ENCODE results near the gene UBE2F.

Gene UBE2F

DNA sequence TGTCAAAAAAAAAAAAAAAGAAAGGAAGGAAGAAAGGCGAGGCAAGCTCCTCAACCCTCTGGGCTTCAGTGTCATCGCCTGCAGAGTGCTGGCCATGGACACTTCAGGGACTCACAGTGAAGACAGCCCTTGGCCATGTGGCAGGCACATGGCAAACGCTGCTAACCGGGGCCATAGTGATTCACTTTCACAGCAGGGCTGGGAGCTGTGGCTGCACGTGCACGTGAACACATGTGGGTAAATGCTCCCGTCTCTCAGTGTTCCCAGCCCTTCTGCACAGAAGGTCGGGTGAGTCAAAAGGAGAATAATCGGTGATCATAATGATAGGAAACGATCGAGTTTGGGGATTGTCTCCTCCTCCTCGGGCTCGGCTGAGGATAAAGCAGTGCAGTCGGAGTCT lies 46.1 kb upstream of the UBE2F start:
- no peaks in the 10 kb centered on the region for H3K27me3 ChIP-seq (ENCODE audit: insufficient read depth, poor library complexity, severe bottlenecking)
- no peak for TF ChIP-seq SPI1 (IDR thresholded peaks at IDR 0.05; ENCODE audit: borderline replicate concordance, low read depth)
- TF ChIP-seq, protein P1, sequence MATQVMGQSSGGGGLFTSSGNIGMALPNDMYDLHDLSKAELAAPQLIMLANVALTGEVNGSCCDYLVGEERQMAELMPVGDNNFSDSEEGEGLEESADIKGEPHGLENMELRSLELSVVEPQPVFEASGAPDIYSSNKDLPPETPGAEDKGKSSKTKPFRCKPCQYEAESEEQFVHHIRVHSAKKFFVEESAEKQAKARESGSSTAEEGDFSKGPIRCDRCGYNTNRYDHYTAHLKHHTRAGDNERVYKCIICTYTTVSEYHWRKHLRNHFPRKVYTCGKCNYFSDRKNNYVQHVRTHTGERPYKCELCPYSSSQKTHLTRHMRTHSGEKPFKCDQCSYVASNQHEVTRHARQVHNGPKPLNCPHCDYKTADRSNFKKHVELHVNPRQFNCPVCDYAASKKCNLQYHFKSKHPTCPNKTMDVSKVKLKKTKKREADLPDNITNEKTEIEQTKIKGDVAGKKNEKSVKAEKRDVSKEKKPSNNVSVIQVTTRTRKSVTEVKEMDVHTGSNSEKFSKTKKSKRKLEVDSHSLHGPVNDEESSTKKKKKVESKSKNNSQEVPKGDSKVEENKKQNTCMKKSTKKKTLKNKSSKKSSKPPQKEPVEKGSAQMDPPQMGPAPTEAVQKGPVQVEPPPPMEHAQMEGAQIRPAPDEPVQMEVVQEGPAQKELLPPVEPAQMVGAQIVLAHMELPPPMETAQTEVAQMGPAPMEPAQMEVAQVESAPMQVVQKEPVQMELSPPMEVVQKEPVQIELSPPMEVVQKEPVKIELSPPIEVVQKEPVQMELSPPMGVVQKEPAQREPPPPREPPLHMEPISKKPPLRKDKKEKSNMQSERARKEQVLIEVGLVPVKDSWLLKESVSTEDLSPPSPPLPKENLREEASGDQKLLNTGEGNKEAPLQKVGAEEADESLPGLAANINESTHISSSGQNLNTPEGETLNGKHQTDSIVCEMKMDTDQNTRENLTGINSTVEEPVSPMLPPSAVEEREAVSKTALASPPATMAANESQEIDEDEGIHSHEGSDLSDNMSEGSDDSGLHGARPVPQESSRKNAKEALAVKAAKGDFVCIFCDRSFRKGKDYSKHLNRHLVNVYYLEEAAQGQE (IDR thresholded peaks at IDR 0.05; ENCODE audit: insufficient replicate concordance, low read depth): no peak
- TF ChIP-seq POLR2AphosphoS5 (IDR thresholded peaks at IDR 0.05; ENCODE audit: low read depth): no peak
- no peak for TF ChIP-seq GABPA (IDR thresholded peaks at IDR 0.05; ENCODE audit: low read depth)
- TF ChIP-seq, protein P2, sequence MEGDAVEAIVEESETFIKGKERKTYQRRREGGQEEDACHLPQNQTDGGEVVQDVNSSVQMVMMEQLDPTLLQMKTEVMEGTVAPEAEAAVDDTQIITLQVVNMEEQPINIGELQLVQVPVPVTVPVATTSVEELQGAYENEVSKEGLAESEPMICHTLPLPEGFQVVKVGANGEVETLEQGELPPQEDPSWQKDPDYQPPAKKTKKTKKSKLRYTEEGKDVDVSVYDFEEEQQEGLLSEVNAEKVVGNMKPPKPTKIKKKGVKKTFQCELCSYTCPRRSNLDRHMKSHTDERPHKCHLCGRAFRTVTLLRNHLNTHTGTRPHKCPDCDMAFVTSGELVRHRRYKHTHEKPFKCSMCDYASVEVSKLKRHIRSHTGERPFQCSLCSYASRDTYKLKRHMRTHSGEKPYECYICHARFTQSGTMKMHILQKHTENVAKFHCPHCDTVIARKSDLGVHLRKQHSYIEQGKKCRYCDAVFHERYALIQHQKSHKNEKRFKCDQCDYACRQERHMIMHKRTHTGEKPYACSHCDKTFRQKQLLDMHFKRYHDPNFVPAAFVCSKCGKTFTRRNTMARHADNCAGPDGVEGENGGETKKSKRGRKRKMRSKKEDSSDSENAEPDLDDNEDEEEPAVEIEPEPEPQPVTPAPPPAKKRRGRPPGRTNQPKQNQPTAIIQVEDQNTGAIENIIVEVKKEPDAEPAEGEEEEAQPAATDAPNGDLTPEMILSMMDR (IDR thresholded peaks at IDR 0.05; ENCODE audit: insufficient read depth, low read length): no peak
- no peak overlapping the region for H3K4me3 ChIP-seq (replicated peaks; ENCODE audit: insufficient read depth, low read length)
- no peak overlapping the region for H3K27ac ChIP-seq (replicated peaks)
- DNase-seq (ENCODE audit: low read depth in 1 of 2, low spot score in 1 of 2): no peak

- Histone ChIP-seq H3K27ac (replicated peaks) (no peak overlapping the region), H3K4me3 (replicated peaks; ENCODE audit: insufficient read depth, low read length) (no peak overlapping the region), H3K27me3 (ENCODE audit: insufficient read depth, poor library complexity, severe bottlenecking) (no peaks in the 10 kb centered on the region)
- no peak for DNase-seq (ENCODE audit: low read depth in 1 of 2, low spot score in 1 of 2)
- TF ChIP-seq, protein P2 (IDR thresholded peaks at IDR 0.05; ENCODE audit: insufficient read depth, low read length): no peak
- no peak for TF ChIP-seq POLR2AphosphoS5 (IDR thresholded peaks at IDR 0.05; ENCODE audit: low read depth)
- TF ChIP-seq, protein P1 (IDR thresholded peaks at IDR 0.05; ENCODE audit: insufficient replicate concordance, low read depth): no peak
- no peak for TF ChIP-seq GABPA (IDR thresholded peaks at IDR 0.05; ENCODE audit: low read depth)
- TF ChIP-seq SPI1 (IDR thresholded peaks at IDR 0.05; ENCODE audit: borderline replicate concordance, low read depth): no peak
Observed at GRCh38 chr2:237921967-237922492, 44.8 kb upstream of the UBE2F start.

DNA sequence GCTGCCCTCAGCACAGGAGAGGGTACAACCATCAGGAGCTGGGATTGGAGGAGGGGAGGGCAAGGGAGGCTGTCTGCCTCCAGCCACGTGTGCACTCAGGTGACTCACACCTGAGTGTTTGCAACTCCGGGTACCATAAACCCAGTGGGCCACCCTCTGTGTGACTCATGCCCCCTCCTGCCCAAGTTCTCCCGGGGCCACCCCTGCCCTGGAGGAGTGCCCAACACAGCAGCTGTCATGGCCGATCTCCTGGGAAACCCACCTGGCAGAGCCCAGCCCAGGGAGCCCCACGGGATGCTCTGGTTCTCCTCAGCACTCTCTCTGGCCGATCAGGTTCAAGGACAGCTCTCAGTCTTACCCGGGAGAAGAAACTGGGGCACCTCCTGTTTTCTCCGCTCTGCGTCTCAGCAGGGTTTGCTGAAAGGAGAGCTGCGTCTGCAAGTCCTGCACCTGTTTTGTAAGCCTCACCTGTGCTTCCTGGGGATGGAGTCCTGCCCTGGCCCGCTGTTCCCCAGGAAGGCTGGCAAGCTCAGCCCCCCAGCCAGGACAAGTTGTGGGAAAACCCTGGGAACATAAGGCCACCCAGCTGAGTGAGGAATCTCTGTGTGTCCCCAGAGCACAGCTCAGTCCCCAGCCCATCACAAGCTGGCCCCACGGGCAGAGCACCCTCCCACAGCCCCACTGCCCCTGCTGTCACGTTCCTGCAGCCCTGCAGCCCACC lies 44.0 kb upstream of the UBE2F start:
- no peak overlapping the region for H3K27ac ChIP-seq (replicated peaks)
- H3K4me3 ChIP-seq (replicated peaks; ENCODE audit: insufficient read depth, low read length): no peak overlapping the region
- TF ChIP-seq POLR2AphosphoS5 (IDR thresholded peaks at IDR 0.05; ENCODE audit: low read depth) (no peak), SPI1 (IDR thresholded peaks at IDR 0.05; ENCODE audit: borderline replicate concordance, low read depth) (no peak), GABPA (IDR thresholded peaks at IDR 0.05; ENCODE audit: low read depth) (no peak)
- TF ChIP-seq, protein P1 (IDR thresholded peaks at IDR 0.05; ENCODE audit: insufficient replicate concordance, low read depth): no peak
- TF ChIP-seq, protein P2 (IDR thresholded peaks at IDR 0.05; ENCODE audit: insufficient read depth, low read length): no peak
- H3K27me3 ChIP-seq (ENCODE audit: insufficient read depth, poor library complexity, severe bottlenecking): no peaks in the 10 kb centered on the region
- no peak for DNase-seq (ENCODE audit: low read depth in 1 of 2, low spot score in 1 of 2)

All from HL-60 (cell line).